ENCODE results near the gene HOXA11. TPM values are rescaled to one million over a fixed set of nuclear protein-coding genes. Genes with fewer than 3 reads are reported as not detected.

Gene HOXA11
- total and polyA plus RNA-seq, 2 of the 4 experiments (the other 2 are of a cell fraction) = 0.05 TPM; not detected in 1

GRCh38 chr7:27156508-27156898 lies 28.5 kb downstream of the HOXA11 start, which contains the start of gene HOXA7:
Gene HOXA7, minus strand, starts transcription at chr7:27156675. Its CDS starts 130 bp downstream, at chr7:27156545.
- ChIA-PET CTCF (interaction anchor here (0.7 to 1.3 kb wide), 4 partner anchors 23 to 967 kb away, joined by 3 to 4 read pairs (median 3); no protein-coding TSS in a partner anchor), POLR2A (ENCODE audit: unreplicated experiment) (no interaction called here)
- in situ Hi-C loops (cut with MboI; ENCODE audit: low sequenced_read_pairs) = loop anchor here (5.0 kb wide), 2 partner anchors 789 to 1304 kb away; no protein-coding TSS in a partner anchor
- 2% methylated on average over 7 of the region's 33 CpGs; no CpG with 5 or more reads in 1 of the 2 experiments for WGBS, 2 experiments (ENCODE audit: extremely low coverage in 2 of 2, insufficient read length in 1 of 2)
- H3K56ac ChIP-seq (ENCODE audit: extremely low read depth, insufficient read depth, low read length) = peak within 1 kb of the TSS; percentile 38; the same call in 1 of the 2 replicates
- no peak within 1 kb of the TSS for H2BK15ac ChIP-seq (ENCODE audit: low read depth, low read length)
- no peak within 1 kb of the TSS; the same call in 1 of the 2 replicates for H4K5ac ChIP-seq (ENCODE audit: low read depth, low read length)
- H3K23ac ChIP-seq (ENCODE audit: low read depth, low read length) = peak within 1 kb of the TSS; percentile 72
- TF ChIP-seq CEBPB (IDR thresholded peaks at IDR 0.05; ENCODE audit: low read depth, low read length) (no peak), USF2 (IDR thresholded peaks at IDR 0.05; ENCODE audit: low read depth, low read length) (peak; percentile 100), FOS (IDR thresholded peaks at IDR 0.05; ENCODE audit: low read depth, low read length) (peak; percentile 96), BHLHE40 (IDR thresholded peaks at IDR 0.05; ENCODE audit: low read depth, low read length) (peak; percentile 60)
- no peak within 1 kb of the TSS for H2BK20ac ChIP-seq (ENCODE audit: low read depth, low read length)
- peak within 1 kb of the TSS; percentile 34 for H3K27ac ChIP-seq (ENCODE audit: insufficient read depth, low read length)
- H3K4me3 ChIP-seq (ENCODE audit: insufficient read depth, low read depth, low read length) = peak within 1 kb of the TSS; percentile 69
- H3K4ac ChIP-seq (ENCODE audit: low read depth, low read length) = peak within 1 kb of the TSS; percentile 59
- no peak within 1 kb of the TSS for H3K18ac ChIP-seq (ENCODE audit: low read depth, low read length)
- DNase-seq (peak; percentile 63), ATAC-seq (ENCODE audit: low read depth) (peak; percentile 53)
- H2BK5ac ChIP-seq (ENCODE audit: low read depth, low read length, poor library complexity, severe bottlenecking) = no peak within 1 kb of the TSS
- no peaks in the 10 kb centered on the region for H3K36me3 ChIP-seq (ENCODE audit: control insufficient read depth, insufficient read depth, low read length)
- intact Hi-C loops (cut with micrococcal nuclease) = no loop called here
- peak within 1 kb of the TSS; percentile 88 for H3K4me2 ChIP-seq (ENCODE audit: low read depth, low read length)
- 0 out of 4 replicates have a peak, but pooled peaks cover 0 to 4% of the 10 kb centered on the region in 2 experiments for H3K79me1 ChIP-seq (ENCODE audit: low read depth in 1 of 2, low read length in 2 of 2)
- H3K14ac ChIP-seq (replicated peaks; ENCODE audit: low read depth, low read length) = peak within 1 kb of the TSS; percentile 44; the same call in 1 of the 2 replicates
- BruUV-seq (replicated peaks) = no TSS peak
- no peaks in the 10 kb centered on the region for H3K9me3 ChIP-seq (ENCODE audit: control insufficient read depth, insufficient read depth, low read length)
- peak within 1 kb of the TSS; percentile 80 to 90 for H4K8ac ChIP-seq (ENCODE audit: low read depth in 2 of 2, low read length in 2 of 2)
- H3K9me1 ChIP-seq (ENCODE audit: insufficient read depth, low read length) = peaks cover 3% of the 10 kb centered on the region; the same call in 1 of the 2 replicates
- no peak within 1 kb of the TSS for H2AK5ac ChIP-seq (ENCODE audit: low read depth, low read length)
- no peak within 1 kb of the TSS; the same call in 1 of the 2 replicates for H4K91ac ChIP-seq (ENCODE audit: insufficient read depth, low read depth, low read length)
- H4K20me1 ChIP-seq (ENCODE audit: insufficient read depth, low read length) = no peaks in the 10 kb centered on the region
- H2AFZ ChIP-seq (replicated peaks; ENCODE audit: low read length, poor library complexity) = peak within 1 kb of the TSS; percentile 90
- dilution Hi-C loops (cut with HindIII; ENCODE audit: low sequenced_read_pairs, unreplicated experiment) = no loop called here
- no peak within 1 kb of the TSS for H2BK120ac ChIP-seq (ENCODE audit: low read depth, low read length)
- H3K9ac ChIP-seq (ENCODE audit: low read depth, low read length) = peak within 1 kb of the TSS; percentile 44; the same call in 1 of the 2 replicates
- H3K4me1 ChIP-seq (ENCODE audit: control insufficient read depth, insufficient read depth, low read length) = peaks cover 6% of the 10 kb centered on the region; the same call in 1 of the 2 replicates
- no peaks in the 10 kb centered on the region; the same call in 1 of the 2 replicates for H3K27me3 ChIP-seq (ENCODE audit: control insufficient read depth, insufficient read depth, low read length)
- H2AK9ac ChIP-seq (replicated peaks; ENCODE audit: low read depth, low read length, poor library complexity) = peak within 1 kb of the TSS; percentile 80

All from IMR-90 (cell line).